Fibroblast of skin of left quadriceps (primary cell): ENCODE measurements around the gene TEAD4.

Experiments used
- DNase-seq, 2 experiments: peaks; one replicate each; pipeline ENCODE4 v3.0.0-alpha.2; 2013; ENCODE audit warnings: low read depth in 2 of 2

TEAD4 gene

DNA sequence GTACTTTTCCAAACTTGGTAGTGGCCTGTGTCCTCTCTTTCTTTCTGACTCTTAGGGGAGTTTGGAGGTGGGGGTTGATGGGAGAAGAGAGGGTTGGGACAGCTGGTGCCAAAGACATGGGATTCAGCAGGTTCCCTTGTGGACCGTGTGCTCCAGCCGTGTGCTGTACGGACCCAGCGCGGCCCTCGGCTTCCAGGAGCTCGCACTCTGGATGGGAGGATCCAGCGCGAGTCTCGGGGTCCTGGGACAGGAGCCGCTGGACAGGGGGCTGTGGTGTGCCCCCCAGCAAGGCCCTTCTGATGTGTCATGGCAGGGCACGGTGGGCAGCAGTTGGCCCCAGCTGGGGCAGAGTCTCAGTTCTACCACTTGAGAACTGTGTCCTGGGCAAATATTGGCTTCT is 73.0 kb downstream of the TEAD4 start:
- no peak for DNase-seq

DNA sequence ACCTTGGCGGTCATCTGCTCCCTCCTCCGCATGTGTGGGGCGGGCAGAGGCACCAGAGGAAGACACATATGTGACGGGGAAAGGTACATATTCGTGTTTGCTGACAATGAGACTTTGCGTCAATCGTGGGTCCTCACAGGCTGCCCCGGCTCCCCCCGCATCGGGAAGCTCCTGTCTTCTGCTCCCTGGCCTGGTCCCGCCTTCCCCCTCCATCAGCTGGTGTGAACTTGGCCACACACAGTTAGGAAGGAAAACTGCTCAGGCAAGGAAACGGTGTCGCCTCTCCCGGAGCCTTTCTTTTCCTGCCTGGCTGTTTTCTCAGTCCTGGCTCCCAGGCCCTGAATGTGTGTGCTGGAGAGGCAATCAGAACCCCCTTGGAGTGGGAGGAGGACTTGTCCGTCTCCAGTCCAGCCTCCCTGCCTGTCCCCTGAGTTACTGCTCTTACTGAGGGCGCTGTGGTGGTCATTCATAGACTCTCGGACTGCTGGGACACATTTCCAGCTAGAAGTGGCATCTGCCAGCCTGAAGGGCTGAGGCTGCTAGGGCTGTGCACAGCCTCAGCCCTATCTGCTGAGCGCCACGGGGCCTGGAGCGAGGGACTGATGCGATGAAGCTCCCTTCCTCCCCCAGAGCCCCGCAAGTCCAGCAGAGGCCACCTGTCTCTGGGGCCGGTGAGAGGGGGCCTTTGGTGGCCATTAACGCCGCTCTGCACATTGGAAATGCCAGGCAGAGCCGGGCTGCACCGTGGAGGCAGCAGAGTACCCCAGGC is 73.8 kb downstream of the TEAD4 start:
- no peak for DNase-seq

DNA sequence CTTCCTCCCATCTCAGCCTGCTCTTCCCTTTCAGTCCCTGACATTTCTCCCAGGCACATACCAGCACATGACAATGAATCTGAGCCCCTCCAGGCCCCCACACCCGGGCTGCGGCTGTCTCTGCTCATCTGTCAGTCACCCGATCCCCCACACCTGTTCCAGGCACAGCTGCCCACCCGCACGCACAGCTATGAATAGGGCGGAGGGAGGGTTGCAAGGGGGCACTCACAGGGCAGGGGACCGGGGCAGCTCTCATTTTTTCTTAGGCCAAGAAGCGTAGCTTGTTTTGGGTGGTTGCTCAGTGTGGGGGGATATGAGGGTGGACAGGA is 74.3 kb downstream of the TEAD4 start:
- no peak for DNase-seq

DNA sequence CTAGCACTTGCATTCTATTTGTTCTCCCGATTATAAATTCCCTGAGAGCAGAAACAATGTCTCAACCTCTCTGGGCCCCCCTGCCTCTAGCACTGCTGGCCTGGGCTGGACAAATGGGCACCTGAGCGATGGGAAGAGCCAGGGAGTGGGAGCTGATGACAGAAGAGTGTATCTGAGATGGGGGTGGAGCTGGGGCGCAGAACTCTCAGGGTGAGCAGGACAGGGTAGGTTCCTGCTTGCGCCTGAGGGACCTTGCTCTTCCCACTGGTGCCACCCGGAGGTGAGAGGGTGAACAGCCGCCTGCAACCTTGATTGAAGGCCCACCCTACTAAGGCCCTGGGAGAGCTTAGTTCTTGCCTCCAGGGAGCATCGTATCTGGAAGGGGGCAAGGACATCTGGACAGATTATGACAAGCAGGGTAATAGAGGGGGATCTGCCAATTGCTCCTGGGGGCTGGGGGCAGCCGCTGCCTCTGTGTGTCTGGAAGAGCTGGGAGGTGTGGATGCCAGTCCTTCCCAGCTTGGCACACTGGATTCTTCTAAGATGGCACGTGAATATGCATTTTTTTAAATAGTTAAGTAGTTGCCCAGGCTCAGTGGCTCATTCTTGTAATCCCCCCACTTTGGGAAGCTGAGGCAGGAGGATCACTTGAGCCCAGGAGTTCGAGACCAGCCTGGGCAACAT is 75.0 kb downstream of the TEAD4 start:
- DNase-seq: peak; percentile 23 to 32

DNA sequence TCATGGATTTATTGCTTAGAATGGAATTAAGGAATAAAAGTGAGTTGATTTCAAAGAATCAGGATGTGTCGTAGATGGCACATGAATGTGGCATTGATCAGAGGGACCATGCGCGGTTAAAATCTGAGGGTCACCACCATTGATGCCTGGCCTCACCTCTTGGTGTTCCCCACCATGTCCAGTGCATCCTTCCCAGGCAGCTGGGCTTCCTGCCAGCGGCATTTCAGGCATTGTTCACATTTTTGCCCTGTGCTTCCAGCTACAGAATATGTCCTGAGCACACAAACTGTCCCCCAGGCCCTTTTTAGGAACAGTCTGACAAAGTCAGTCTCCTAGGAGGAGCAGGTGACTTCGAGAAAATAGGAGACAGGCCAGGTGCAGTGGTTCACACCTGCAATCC is 76.0 kb downstream of the TEAD4 start:
- no peak for DNase-seq

DNA sequence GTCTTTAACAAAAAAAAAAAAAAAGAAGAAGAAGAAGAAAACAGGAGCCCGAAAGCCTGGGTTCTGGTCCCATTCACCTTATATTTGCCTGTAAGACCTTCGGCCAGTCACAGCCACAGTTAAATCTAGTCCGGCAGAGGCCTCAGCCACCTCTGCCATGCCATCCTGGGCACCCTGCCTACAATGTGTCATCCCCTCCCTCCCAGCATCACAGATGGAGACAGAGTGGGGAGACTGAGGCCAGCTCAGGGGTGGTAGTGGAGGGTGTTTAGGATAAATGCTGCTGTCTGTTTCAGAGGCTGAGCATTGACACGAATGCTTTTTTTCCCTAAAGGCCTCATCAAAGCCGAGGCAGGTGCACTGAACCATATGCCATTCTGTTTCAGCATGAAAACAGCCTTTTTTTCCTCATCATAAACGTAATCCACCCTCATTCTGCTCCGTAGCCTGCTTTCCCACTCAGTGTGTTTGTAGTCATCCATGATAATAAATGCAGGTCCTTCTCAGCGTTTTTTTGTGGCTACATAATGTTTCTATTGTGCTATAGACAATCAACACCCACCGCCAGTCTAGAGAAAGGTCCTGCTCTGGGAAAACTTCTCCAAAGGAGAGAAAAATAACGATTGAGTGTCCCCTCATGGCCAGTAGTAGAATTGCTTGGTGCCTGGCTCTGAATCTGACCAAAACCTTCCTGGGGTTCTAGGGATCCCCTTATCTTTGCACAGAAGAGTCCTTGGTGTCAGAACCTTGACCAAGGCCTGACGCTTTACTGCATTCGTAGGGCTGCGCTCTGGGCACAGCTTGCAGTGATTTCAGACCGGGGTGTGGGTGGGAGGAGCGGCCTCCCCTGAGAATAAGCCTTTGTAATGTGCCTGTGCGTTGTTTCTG is 76.9 kb downstream of the TEAD4 start:
- no peak for DNase-seq

DNA sequence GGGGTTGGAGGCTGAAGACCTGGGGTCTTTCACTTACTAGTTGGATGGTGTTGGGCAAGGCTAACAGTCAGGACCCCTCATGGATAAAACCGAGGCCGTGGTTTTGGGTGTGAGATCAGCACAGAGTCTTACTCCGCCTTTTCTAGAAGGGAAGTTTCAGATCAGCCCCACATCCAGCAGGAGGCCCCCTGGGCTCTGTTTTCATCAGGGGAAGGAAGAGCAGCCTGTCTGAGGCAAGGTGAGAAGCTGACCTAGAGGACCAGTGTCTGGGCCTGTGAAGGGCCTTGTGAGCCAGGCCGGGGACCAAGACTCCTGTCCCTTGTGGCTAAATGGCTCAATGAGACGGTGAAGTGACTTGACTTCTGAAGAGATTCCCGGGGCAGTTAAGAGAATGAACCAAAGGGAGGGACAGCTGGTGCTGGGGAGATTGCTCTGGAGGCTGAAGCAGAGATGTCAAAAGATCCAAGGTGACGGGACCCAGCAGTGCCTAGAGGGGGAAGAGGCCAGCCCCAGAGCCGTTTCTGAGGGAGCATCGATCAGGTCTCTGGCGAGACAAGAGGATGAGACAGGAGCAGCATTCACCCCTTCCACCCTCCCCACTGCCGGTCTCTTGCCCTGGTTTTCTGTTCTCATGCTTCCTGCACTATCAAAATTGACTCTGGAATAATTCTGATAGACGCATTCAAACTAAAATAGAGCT is 77.9 kb downstream of the TEAD4 start:
- no peak for DNase-seq

DNA sequence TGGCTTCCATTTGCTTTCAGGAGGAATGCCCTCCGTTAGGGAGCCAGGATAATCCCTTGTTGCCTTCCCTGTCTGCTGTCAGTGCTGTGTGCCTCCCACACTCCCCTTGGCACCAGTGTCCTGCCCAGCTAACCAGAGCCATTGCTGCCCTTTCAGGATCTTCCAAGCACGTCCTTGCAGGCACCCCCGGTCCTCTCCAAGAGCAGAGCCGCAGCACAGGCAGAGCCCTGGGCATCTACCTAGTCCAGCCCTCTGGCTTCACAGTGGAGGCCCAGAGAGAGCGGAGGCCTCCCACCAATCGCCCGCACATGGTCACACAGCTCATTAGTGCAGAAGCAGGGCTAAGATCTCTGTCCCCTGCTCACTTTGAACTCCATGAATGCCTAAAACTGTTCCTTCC is 79.0 kb downstream of the TEAD4 start:
- no peak for DNase-seq

DNA sequence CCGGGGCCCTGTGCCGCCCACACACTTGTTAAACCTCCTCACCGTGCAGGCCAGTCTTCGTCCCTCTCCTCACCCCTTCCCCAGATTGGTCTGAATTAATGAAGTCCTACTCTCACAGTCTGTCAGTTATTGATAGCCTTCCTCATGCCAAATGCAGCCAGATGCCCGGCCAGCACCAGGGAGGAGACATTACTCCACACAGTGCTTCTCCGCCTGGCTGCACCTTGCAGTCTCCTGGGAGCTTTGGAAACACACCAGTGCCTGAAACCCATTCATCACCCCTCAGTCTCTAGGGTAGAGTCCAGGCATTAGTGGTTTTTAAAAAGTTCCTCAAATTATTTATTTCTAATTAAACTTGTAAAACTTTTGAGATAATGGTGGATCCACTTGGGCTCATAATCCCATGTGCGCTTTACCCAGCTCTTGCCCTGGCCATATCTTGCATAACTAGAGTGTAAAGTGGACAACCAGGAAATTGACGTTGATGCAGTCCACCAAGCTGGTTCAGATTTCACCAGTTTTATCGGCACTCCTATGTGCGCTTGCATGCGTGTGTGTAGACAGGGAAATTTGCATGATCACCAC is 79.8 kb downstream of the TEAD4 start:
- DNase-seq: no peak

DNA sequence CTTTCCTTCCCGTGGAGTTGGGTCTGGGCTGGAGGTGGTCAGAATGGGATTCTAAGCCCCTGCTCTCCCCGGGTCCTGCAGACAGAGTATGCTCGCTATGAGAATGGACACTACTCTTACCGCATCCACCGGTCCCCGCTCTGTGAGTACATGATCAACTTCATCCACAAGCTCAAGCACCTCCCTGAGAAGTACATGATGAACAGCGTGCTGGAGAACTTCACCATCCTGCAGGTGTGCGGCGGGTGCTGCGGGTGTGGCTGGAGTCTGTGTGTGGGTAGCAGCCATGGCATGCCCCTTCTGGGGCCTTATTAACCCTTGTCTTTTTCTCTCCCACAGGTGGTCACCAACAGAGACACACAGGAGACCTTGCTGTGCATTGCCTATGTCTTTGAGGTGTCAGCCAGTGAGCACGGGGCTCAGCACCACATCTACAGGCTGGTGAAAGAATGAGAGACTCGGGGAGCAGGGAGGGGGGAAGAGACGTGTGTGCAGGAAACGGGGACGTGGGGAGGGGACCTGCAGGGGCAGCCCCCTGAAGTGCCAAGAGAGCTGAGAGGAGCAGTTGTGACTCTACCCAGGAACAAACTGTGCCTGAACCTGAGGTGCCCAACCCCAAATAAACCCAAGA is 80.9 kb downstream of the TEAD4 start:
- no peak for DNase-seq

DNA sequence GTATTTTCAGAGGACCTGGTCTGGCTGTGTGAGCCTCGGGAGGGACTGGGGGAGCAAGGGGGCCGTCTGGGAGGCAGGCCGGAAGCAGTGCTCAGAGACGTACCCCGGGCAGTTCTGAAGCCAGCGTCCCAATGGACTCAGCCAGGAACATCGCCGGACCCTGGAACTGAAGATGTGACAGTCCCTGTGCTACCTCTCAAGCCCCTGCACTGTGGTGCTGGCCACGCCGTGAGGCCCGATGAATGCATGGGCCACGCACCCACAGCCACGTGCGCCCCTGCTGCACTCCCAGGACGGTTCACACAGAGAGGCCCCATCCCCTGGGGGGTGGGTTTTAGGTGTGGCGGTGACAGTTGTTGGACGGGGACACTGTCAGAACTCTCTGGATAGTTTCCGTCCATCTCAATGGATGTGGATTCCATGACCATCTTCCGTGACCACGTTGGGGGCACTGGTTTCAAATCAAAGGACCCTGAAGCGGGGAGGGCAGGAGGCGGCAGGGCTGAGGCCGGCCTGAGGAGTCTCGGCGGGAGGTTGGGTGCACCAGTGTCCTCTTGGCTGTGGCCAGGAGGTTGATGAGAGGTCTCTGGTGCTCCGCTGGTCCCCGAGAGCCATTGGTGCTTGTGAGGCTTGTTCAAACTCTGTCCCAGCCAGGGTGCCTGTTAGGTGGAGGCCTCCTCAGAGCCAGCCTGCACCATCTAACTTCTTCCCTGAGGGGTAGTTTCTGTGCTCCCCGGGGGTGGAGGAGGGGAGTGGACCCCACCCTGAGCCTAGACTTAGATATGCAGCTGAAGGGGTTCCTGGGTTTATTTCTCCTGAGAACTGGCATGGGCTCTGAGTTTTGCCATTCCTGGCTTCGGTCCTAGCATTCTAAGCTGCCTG is 81.7 kb downstream of the TEAD4 start:
- no peak for DNase-seq

DNA sequence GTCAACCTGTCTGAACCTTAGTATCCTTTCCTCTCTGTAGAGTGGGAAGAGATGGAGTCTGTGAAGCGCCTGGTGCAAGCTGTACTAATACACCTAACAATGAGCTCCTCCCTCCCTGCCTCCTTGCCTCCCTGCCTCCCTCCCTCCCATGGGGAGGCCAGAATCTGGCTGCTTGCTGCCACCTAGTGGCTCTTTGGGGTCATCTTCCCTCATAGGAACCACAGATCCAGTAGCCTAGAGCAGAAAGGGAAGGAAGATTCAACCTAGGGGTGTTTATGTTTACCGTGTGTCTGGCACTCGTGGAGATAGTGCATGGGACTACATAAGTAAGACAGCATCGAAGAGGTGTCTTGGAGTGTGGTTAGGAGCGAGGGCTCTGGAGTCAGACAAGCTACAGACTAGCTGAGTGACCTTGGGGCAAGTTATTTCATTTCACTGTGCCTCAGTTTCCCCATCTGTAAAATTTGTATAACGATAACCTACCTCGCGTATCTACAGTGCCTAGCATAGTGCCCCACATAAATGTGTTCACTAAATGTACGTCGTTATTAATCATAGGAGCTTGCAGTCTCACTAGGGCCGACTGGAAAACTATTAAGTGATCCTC is 82.5 kb downstream of the TEAD4 start:
- DNase-seq: peak; percentile 45 to 51

DNA sequence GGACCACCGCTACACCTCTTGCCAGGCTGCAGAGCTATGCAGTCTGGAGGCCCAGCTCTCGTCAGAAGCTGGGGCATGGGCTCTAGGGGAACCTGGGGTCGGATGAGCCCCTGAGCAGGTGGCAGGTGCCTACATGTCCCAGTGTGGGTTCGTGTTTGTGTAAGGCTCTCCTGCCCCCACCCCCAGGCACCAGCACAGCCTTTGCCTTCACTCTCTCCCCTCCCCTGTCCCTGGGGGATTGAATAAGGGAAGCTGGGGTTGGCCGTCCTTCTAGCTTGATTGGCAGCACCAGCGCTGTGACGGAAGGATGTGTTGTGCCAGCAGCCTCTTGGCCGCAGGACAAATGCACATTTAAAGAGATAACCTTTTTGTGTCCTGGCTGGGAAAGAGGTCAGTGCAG is 83.2 kb downstream of the TEAD4 start:
- DNase-seq: no peak

DNA sequence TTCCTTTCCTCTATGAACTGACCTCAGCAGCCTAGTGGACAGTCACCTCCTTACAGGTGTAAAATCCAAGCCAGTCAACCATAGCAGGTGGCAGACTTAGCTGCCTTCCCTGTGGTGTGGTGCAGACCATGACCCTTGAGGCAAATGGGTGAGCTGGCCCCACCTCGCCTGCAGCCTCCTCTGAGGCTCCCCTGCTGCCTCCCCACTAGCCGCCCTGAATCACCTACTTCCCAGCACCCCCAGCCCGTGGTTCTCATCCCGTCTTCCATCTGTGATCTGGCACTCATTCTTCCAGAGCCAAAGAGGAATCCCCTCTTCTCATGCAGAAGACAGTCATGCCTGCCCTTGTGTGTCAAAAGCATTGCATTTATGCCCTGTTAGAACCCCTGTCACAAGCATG is 83.6 kb downstream of the TEAD4 start:
- no peak for DNase-seq

DNA sequence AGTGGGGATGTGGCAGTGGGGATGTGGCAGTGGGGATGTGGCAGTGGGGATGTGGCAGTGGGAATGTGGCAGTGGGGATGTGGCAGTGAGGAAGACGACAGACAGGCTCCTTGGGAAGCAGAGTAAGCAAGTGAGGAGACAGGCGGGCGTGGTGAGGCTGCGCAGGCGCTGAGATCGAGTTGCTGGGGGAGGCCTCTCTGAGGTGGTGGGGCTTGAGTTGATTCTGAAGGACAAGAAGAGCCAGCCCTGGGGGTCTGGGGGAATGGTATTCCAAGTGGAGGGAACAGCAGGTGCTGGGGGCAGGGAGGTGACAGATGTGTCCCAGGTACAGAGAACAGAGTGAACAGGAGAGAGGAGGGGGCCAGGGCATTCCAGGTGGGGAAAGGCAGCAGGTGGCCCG is 84.2 kb downstream of the TEAD4 start:
- DNase-seq: no peak

DNA sequence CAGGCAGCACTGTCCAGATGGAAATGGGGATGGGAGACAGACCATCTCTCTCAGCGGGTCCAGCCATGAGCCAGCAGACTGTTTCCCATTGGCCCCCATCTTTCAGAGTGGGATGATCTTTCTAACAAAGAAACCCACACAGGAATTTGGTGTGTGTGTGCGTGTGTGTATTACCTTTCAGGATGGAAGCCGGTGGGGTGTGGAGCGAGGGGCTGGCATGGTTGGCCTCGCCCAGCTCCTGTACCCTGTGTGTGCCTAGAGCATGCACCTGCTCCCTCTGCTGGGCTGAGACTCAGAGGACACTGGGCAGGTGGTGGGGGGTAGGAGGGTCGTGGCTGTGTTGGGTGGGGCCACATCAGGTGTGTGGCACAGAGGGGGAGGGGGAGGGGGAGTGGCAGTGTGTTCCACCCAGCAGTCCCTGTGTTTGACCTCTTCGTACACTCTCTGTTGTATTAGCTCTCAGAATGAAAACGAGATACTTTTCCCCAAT is 85.0 kb downstream of the TEAD4 start:
- no peak for DNase-seq

DNA sequence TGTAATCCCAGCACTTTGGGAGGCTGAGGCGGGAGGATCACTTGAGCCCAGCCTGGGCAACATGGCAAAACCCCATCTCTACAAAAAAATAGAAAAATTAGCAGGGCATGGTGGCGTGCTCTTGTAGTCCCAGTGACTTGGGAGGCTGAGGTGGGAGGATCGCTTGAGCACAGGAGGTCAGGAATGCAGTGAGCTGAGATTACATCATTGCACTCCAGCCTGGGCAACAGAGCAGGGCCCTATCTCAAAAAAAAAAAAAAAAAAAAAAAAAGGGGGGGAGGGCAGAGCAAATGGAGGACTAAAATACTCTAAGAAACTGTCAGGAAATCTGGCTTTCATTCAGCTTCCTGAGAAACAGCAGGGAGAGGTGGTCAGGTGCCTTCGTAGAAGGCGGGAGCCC is 86.3 kb downstream of the TEAD4 start:
- no peak for DNase-seq

DNA sequence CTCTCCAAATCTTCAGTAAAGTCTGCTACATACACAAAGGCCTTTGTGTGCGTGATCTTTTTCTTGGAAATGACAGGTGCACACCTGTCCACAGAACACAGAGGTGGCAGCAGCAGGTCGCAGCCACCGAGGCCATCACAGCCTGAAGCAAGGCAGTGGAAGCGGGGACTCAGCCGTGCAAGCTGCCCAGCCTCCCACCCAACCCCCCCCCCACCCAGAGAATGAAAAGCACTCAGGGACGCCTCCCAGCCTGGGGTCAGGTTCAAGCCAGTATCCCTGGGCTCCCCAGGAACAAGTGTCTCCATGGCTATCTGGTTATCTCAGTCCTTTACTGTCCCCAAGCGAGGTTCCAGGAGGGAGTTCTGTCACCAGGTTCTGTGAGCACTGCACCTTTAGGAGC is 86.8 kb downstream of the TEAD4 start:
- DNase-seq: no peak

DNA sequence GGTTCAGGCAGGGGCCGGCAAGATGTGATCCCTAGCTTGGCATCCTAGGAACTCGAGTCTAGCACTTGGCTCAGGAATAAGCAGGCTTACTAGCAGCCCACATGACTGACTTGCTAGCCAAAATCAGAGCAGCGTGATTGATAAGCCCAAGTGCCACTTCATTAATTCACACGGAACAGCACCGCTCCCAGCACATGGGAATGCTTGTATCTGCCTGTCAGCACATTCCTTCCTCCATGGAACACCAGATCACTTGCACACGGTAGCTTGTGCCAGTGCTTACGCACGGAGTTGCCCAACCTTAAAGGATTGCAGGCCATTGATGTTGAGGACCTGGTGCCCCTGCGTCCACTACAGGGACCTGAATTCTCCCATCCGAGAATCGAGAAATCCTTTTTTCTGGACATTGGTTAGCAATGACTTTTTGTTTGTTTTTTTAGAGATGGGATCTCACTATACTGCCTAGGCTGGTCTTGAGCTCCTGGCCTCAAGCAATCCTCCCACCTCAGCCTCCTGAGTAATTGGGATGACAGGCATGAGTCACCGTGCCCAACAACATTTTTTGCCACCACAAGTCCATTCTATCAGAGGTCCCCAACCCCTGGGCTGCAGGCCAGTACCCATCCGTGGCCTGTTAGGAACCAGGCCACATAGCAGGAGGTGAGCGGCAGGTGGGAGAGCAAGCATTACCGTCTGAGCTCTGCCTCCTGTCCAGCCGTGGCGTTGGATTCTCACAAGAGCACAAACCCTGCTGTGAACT is 87.4 kb downstream of the TEAD4 start:
- DNase-seq: no peak
